Measurements from ENCODE around the gene LHX1.

Gene LHX1

GRCh38 chr17:36931697-36932382 lies 5.4 kb upstream of the LHX1 start:
- Mint-ChIP-seq H3K36me3 (ENCODE audit: low read depth) (no peaks in the 10 kb centered on the region), H3K27ac (no peak overlapping the region), H3K9me3 (no peaks in the 10 kb centered on the region), H3K4me3 (peak overlapping the region; percentile 48), H3K27me3 (peaks cover 94% of the 10 kb centered on the region), H3K4me1 (ENCODE audit: low read depth) (peaks cover 55% of the 10 kb centered on the region)
- DNase-seq = no peak

- no peaks in the 10 kb centered on the region for H3K9me3 Mint-ChIP-seq
- no peak for DNase-seq
- H3K4me3 Mint-ChIP-seq = peak overlapping the region; percentile 48
- H3K4me1 Mint-ChIP-seq (ENCODE audit: low read depth) = peaks cover 60% of the 10 kb centered on the region
- no peak overlapping the region for H3K27ac Mint-ChIP-seq
- H3K27me3 Mint-ChIP-seq = peaks cover 97% of the 10 kb centered on the region
- H3K36me3 Mint-ChIP-seq (ENCODE audit: low read depth) = no peaks in the 10 kb centered on the region
Measured at GRCh38 chr17:36932383-36932693, 4.9 kb upstream of the LHX1 start.

GRCh38 chr17:36932694-36933511 lies 4.4 kb upstream of the LHX1 start:
- Mint-ChIP-seq H3K4me3 (peak overlapping the region; percentile 27), H3K27me3 (peaks cover 97% of the 10 kb centered on the region), H3K4me1 (ENCODE audit: low read depth) (peaks cover 63% of the 10 kb centered on the region), H3K36me3 (ENCODE audit: low read depth) (no peaks in the 10 kb centered on the region), H3K9me3 (no peaks in the 10 kb centered on the region), H3K27ac (peak overlapping the region; percentile 33)
- no peak for DNase-seq

- Mint-ChIP-seq H3K9me3 (no peaks in the 10 kb centered on the region), H3K4me3 (peak overlapping the region; percentile 42), H3K27me3 (peaks cover 98% of the 10 kb centered on the region), H3K4me1 (ENCODE audit: low read depth) (peaks cover 66% of the 10 kb centered on the region), H3K36me3 (ENCODE audit: low read depth) (no peaks in the 10 kb centered on the region), H3K27ac (no peak overlapping the region)
- DNase-seq = no peak
Measured at GRCh38 chr17:36933512-36934143, 3.6 kb upstream of the LHX1 start.

GRCh38 chr17:36934144-36934691 lies 3.1 kb upstream of the LHX1 start:
- Mint-ChIP-seq H3K27ac (no peak overlapping the region), H3K9me3 (no peaks in the 10 kb centered on the region), H3K27me3 (peaks cover 98% of the 10 kb centered on the region), H3K4me1 (ENCODE audit: low read depth) (peaks cover 67% of the 10 kb centered on the region), H3K4me3 (peak overlapping the region; percentile 42), H3K36me3 (ENCODE audit: low read depth) (no peaks in the 10 kb centered on the region)
- no peak for DNase-seq

GRCh38 chr17:36934692-36935630 lies 2.3 kb upstream of the LHX1 start:
- peak overlapping the region; percentile 66 for H3K4me3 Mint-ChIP-seq
- H3K4me1 Mint-ChIP-seq (ENCODE audit: low read depth) = peaks cover 72% of the 10 kb centered on the region
- H3K9me3 Mint-ChIP-seq = no peaks in the 10 kb centered on the region
- H3K27me3 Mint-ChIP-seq = peaks cover 97% of the 10 kb centered on the region
- peak overlapping the region; percentile 47 for H3K27ac Mint-ChIP-seq
- peak; percentile 62 for DNase-seq
- no peaks in the 10 kb centered on the region for H3K36me3 Mint-ChIP-seq (ENCODE audit: low read depth)

- Mint-ChIP-seq H3K4me1 (ENCODE audit: low read depth) (peaks cover 76% of the 10 kb centered on the region), H3K36me3 (ENCODE audit: low read depth) (no peaks in the 10 kb centered on the region), H3K9me3 (no peaks in the 10 kb centered on the region), H3K27me3 (peaks cover 97% of the 10 kb centered on the region), H3K27ac (peak overlapping the region; percentile 26), H3K4me3 (peak overlapping the region; percentile 66)
- DNase-seq = no peak
Measured at GRCh38 chr17:36935671-36936454, 1.4 kb upstream of the LHX1 start.

- peak overlapping the region; percentile 66 for H3K4me3 Mint-ChIP-seq
- DNase-seq = no peak
- no peaks in the 10 kb centered on the region for H3K36me3 Mint-ChIP-seq (ENCODE audit: low read depth)
- H3K27me3 Mint-ChIP-seq = peaks cover 97% of the 10 kb centered on the region
- H3K4me1 Mint-ChIP-seq (ENCODE audit: low read depth) = peaks cover 80% of the 10 kb centered on the region
- no peaks in the 10 kb centered on the region for H3K9me3 Mint-ChIP-seq
- peak overlapping the region; percentile 26 for H3K27ac Mint-ChIP-seq
Measured at GRCh38 chr17:36936455-36937000, 747 bp upstream of the LHX1 start.

GRCh38 chr17:36937959-36938565 lies 787 bp downstream of the LHX1 start:
- peaks cover 92% of the 10 kb centered on the region for H3K27me3 Mint-ChIP-seq
- no peak overlapping the region for H3K27ac Mint-ChIP-seq
- no peak for DNase-seq
- H3K4me1 Mint-ChIP-seq (ENCODE audit: low read depth) = peaks cover 71% of the 10 kb centered on the region
- H3K4me3 Mint-ChIP-seq = peak overlapping the region; percentile 66
- no peaks in the 10 kb centered on the region for H3K9me3 Mint-ChIP-seq
- no peaks in the 10 kb centered on the region for H3K36me3 Mint-ChIP-seq (ENCODE audit: low read depth)

GRCh38 chr17:36938566-36939051 lies 1.3 kb downstream of the LHX1 start:
- H3K9me3 Mint-ChIP-seq = no peaks in the 10 kb centered on the region
- H3K36me3 Mint-ChIP-seq (ENCODE audit: low read depth) = no peaks in the 10 kb centered on the region
- peaks cover 68% of the 10 kb centered on the region for H3K4me1 Mint-ChIP-seq (ENCODE audit: low read depth)
- peak; percentile 62 for DNase-seq
- H3K27ac Mint-ChIP-seq = no peak overlapping the region
- peak overlapping the region; percentile 66 for H3K4me3 Mint-ChIP-seq
- H3K27me3 Mint-ChIP-seq = peaks cover 92% of the 10 kb centered on the region

- H3K27ac Mint-ChIP-seq = peak overlapping the region; percentile 31
Measured at GRCh38 chr17:36939052-36939801, 2.0 kb downstream of the LHX1 start.

GRCh38 chr17:36939802-36940312 lies 2.6 kb downstream of the LHX1 start:
- Mint-ChIP-seq H3K4me1 (ENCODE audit: low read depth) (peaks cover 63% of the 10 kb centered on the region), H3K36me3 (ENCODE audit: low read depth) (no peaks in the 10 kb centered on the region), H3K27me3 (peaks cover 92% of the 10 kb centered on the region), H3K27ac (peak overlapping the region; percentile 80), H3K4me3 (no peak overlapping the region), H3K9me3 (no peaks in the 10 kb centered on the region)
- no peak for DNase-seq

More at GRCh38 chr17:36939052-36939801, 2.0 kb downstream of the LHX1 start:
- H3K4me1 Mint-ChIP-seq (ENCODE audit: low read depth) = peaks cover 65% of the 10 kb centered on the region
- peaks cover 91% of the 10 kb centered on the region for H3K27me3 Mint-ChIP-seq
- H3K4me3 Mint-ChIP-seq = peak overlapping the region; percentile 19
- DNase-seq = peak; percentile 47
- no peaks in the 10 kb centered on the region for H3K9me3 Mint-ChIP-seq
- H3K36me3 Mint-ChIP-seq (ENCODE audit: low read depth) = no peaks in the 10 kb centered on the region
